T-helper 9 cell (primary cell): ENCODE data around the gene MBNL1.

Experiments used
- DNase-seq: peaks from one replicate; pipeline ENCODE4 v3.0.0-alpha.2; 2020

The MBNL1 gene

DNA sequence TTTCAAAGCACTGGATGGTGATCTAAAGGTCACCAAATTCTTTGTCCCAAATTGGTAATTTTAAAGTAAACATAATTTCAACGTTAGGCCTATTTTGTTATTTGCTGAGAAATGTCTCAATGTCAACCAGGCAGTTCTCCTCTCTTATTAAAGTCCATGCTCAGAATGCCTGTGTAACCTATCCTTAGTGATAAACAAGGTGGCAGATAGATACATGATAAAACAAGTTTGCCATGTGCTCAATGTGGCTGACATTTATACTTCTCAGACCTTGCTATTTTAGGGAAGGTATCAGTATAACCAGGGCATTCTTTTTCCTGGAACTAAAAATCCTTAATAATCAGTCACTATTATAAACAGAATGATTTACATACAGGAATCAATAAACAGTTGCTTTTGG lies 8.5 kb downstream of the MBNL1 start:
- no peak for DNase-seq

DNA sequence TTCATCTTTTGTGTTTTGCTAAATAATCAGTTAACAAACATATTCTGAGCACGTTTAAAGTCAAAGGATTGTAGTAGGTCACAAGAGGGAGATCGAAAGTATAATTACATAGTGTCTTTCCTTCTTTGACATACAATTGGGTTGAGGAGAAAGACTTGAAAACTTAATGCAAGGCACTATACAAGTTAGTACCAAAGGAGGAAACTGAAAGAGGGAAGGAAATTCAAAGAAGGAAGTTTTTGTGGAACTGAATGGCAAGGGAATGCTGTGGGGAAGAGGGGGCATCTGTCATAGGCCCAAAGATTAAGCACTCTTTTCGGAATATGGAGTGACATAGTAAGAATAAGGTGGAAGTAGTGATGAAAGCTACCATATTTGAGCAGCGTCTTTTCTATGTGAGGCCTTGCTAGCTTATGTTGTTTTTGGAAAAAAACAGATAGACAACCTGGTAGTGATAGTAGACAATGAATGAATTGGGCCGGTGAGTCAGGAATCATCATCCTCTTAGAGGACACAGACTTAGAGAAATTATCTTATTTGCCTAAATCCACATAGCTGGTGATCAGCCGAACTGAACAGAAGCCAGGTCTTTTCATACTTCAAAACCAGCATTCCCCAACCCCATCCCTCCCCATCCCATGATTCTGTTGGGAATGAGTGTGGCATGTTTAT lies 10.2 kb downstream of the MBNL1 start:
- DNase-seq = no peak

DNA sequence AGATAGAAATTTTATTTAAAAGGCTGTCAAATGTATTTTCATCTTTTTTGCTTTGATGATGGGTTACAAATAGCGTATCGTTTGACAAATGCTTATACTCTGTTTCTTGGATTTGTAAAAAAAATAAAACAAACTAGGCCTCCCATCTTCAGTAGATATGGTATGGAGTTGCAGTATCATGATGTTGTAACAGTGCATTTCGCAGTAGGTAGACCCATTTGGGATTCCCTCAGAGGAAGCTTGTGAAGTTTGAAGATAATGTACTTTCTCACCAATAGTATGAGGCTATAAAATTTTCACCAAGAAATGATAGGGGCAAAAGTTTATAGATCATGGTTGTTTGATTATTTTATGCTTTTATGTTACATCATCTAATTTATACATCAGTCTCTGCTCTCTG lies 10.8 kb downstream of the MBNL1 start:
- DNase-seq = no peak

GRCh38 chr3:152280539-152280938 lies 11.8 kb downstream of the MBNL1 start:
- DNase-seq = no peak

DNA sequence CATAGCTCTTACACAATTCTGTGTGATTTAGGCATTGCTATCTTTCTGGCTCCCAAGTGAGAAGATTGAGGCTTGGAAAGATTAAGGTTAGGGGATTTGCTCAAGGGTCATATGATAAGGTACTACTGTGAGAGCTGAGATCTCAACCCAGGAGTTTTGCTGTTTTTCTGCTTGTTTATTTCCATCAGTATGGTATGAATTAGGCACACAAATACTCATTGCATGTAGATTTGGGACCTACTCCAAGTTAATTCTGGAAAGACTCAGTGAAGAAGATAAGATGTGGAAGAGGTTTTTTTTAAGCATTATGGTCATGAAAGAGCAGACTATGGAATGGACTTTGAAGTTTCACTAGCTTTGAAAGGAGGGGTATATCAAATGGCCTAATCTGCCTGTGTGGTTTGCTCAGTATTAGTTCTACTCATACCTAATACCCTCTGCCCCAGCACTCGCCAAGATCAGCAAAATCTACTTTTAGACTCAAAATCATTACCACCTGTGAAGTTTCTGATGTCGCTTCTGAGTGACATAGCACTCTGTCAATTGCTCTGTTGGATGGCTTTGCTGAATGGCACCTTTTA lies 12.5 kb downstream of the MBNL1 start:
- no peak for DNase-seq

DNA sequence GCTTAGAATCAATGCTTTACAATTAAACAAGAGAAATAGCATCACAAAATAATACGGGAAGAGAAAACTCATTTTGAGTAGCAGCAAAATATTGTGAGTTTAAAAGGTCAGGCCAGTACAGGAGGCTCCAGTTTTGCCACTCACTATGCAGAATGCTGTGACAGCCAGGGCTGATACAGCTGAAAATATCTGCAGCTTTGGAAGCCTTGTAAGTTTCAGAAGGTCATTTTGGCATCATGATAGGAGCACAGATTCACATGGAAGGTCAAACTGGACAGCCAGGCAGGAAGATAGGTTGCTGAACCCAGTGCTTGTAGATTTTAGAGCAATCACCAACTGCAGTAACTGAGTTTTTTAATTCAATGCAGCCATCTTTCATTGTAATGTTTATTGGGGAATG lies 14.1 kb downstream of the MBNL1 start:
- DNase-seq = no peak

- DNase-seq = no peak
Observed at GRCh38 chr3:152283492-152284381, 15.0 kb downstream of the MBNL1 start.

- no peak for DNase-seq
Observed at GRCh38 chr3:152284906-152285305, 16.2 kb downstream of the MBNL1 start.

- DNase-seq = no peak
Observed at GRCh38 chr3:152285509-152285908, 16.8 kb downstream of the MBNL1 start.

DNA sequence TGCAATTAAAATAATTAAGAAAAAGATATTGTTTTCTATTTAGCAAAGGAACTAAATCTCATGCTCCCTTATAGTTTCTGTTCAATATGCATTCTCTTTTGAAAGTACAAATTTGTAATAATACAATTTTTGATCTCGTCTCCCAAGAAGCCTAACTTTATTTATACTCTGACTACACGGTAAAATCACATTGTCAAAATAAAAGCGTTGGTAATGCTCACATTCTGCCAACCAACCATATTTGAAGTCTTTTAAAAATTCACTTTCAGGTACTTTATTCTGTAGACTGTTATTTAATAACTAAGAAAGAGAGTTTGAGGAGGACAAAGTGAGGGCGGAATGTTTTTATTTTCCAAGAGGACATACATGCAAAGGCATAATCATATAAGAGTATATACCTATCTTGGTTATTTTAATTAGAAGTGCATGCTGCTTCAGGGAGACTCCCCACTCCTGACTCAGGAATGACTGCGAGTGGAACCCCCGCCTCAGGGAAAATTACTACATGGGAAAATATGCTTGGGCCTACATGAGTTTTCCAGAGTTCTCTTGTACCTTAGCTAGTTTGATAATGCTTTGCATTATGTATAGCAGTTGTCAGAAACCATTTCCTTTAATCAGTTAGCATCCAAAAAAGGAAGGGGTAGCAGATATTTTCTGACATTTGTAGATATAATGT lies 19.3 kb downstream of the MBNL1 start:
- no peak for DNase-seq

DNA sequence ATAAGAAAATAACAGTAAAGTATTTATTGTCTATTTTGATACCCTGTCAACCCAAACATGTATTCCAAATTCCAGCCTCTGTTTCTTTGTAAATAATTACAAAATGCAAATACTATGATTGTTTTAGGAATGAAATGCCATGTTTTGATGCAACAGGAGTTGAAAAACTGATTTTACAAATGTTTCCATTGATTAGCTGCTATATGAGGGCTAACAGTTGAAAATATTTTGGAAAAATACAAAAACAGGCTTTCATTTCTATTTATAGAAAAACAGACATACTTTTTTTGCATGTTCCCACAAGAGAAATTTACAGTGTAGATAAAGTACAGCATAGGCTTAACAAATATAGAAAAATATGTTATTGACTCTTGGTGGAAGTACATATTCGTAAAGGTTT lies 20.0 kb downstream of the MBNL1 start:
- DNase-seq = no peak

- DNase-seq = no peak
Observed at GRCh38 chr3:152289708-152290107, 21.0 kb downstream of the MBNL1 start.

DNA sequence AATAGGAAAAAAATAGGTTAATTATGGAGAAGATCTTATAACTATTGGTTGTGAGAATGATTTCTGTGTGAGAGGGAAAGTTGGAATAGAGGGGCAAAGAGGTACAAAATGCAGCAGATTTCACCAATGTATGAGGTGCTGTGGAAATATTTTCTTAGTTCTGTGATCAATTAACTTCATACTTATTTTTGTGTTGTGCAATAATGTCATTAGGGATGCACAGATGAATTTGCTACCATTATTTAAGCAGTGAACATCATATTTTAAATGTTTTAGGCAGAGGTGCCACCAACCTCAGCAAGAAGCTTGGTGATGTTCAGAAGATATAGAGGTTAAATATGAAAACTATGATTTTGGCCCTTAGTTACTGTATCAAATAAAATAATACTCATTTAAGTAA lies 21.6 kb downstream of the MBNL1 start:
- no peak for DNase-seq

- no peak for DNase-seq
Observed at GRCh38 chr3:152291238-152291637, 22.5 kb downstream of the MBNL1 start.

GRCh38 chr3:152291649-152292066 lies 22.9 kb downstream of the MBNL1 start:
- no peak for DNase-seq

GRCh38 chr3:152292366-152292765 lies 23.6 kb downstream of the MBNL1 start:
- no peak for DNase-seq

DNA sequence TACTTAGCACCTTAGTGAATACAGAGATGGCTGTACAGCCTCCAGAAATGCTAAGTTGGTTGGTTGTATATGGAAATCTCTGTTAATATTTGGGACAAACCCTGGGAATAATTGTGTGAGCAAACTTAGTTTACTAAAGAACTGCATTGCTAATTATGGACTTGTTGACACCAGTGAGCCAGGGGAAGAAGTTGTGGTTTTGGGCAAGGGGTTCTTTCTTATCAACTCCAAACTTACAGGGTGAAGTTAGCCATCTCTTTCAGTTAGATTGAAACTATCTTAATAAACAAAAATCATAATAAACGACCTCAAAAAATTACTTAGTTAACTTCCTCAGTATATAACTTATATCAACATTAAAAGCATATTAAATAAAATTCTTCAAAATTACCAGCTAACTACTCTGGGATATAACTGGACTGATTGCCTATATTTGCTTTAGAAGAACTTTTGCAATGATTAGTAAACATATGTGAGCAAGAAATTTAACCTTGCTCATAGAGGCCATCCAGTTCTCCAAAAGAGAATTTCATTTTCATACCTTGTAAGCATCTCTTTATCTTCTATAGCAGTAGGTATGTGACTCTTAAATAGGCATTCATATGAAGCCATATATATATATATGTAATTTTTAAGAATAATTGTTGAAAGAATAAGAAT lies 24.7 kb downstream of the MBNL1 start:
- no peak for DNase-seq

DNA sequence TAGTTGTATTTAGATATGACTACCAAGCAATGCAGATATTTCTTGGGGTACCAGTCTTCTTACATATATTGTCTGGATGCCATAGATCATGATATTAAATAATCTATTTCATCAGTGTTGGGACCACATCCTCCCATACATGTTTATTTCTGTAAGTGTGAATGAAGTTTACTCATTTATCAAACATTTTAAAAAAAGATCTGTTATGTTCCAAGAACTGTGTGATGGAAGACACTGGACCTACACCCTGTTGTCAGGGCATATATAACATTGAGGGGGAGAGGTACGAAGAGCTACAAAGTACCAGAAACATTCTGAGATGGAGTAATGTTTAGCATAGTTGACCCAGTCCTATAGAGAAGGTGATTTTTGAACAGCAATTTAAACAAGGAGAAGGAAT lies 26.6 kb downstream of the MBNL1 start:
- no peak for DNase-seq

DNA sequence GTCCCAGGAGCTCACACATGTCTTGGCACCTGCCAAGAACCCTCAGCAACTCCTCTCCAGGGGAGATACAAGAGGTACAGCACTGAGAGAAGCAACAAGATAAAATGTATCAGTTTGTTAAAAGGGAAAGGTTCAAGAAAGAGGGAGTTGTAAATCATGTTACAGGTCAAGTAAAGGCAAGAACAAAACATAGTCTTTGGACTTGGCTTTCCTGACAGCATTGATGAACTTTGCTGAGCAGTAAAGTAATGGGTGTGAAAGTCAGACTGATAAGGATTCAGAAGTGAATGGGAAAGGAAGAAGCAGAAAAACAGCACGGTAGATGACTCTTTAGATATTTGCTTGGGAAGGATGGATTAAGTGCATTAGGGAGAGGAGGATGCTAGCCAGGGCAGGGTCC lies 27.1 kb downstream of the MBNL1 start:
- DNase-seq = no peak

GRCh38 chr3:152296382-152296781 lies 27.7 kb downstream of the MBNL1 start:
- DNase-seq = no peak

DNA sequence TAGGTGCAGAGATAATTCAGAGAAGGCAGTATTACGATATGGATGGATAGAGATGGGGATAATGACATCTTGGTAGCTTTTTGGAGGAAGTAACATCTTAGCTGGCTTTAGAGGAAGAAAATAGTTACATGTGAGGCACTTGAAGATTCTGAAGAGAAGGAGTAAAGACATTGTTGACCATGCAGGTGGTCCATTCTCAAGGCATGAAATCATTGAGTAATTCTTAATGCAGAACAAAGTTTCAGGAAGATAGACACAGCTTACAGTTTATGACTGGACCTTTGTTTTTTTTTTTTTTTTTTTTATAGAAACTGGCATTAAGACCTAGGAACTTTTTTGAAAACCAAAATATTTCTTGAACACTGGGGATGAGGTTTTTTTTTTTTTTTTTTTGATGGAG lies 28.2 kb downstream of the MBNL1 start:
- no peak for DNase-seq

DNA sequence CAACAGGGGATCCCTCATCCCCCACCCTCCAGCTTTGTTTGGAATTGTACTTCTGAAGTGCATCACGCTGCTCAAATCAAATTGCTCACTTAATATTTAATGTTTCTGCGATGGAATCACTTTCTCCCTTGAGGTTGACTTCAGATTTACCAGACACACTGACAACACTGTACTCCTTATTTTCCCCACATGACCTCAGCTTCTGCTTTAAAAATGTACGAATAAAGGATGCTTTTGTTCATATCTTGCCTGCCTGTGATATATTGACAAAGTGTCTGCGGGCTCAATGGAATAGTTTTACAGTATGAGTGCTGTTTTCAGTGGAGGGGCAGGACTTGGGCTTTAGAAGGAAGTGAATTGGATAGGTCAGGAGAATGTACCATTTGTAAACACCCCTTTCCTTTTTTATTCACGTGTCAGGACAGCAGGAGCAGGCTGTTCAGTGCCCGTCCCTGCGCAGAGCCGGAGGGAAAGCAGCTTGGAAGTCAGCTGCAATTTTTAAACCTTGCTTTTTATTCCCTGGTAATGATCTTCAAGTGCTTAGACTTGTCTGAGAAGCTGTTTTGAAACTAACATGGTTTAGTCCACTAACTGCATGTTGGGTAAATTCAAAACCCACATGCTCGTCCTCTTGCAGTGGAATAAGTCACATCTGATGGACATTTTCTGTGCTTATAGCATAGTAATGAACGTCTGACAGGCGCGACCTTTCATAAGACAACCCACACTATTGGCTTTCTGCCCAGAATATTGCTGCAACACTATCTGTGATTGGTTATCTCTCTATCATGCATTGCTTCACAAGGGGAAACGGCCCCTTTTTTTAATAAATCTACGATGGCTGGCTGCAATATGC lies 29.9 kb downstream of the MBNL1 start:
- peak; percentile 29 for DNase-seq
